HG03039 (cell line): Measurements from ENCODE around the gene NUBP2.

ENCODE experiments used
- ATAC-seq: cut with Tn5 transposase; IDR thresholded peaks from one replicate; pipeline ENCODE4 v1.9.1; 2021; ENCODE audit warnings: mild to moderate bottlenecking, moderate library complexity; ENCODE audit not compliant: unreplicated experiment

Gene NUBP2

DNA sequence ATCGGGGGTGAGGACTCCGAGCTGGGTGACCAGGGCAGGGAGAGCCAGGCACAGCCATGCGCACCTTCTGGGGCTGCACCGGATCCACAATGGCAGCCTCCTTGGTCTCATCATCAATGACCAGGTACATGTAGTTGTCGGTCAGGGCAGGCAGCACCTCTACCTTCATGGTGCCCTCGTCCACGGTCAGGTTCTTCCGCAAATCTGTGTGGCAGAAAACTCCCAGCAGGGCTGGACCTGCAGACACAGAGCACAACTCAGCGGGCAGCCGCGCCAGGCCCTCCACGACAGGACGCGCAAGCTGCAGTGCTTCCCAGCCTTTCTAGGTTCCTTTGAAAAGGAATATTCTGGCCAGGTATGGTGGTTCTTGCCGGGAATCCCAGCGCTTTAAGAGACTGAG, 40.0 kb downstream of the NUBP2 start:
- no peak for ATAC-seq

- ATAC-seq: no peak
Observed at GRCh38 chr16:1823821-1824220, 41.1 kb downstream of the NUBP2 start.

GRCh38 chr16:1825381-1825863, 42.7 kb downstream of the NUBP2 start:
- no peak for ATAC-seq

- ATAC-seq: peak; percentile 41
Observed at GRCh38 chr16:1825864-1826690, 43.3 kb downstream of the NUBP2 start.

- ATAC-seq: peak; percentile 78
Observed at GRCh38 chr16:1826691-1827573, 44.2 kb downstream of the NUBP2 start, which contains the start of the genes FAHD1 and HAGH. Gene FAHD1, plus strand, starts transcription at chr16:1827206. Its CDS starts 33 bp downstream, at chr16:1827239. Gene HAGH, minus strand, starts transcription at chr16:1826825. Its CDS starts 38 bp downstream, at chr16:1826787.

GRCh38 chr16:1828645-1829410, 46.1 kb downstream of the NUBP2 start:
- no peak for ATAC-seq

DNA sequence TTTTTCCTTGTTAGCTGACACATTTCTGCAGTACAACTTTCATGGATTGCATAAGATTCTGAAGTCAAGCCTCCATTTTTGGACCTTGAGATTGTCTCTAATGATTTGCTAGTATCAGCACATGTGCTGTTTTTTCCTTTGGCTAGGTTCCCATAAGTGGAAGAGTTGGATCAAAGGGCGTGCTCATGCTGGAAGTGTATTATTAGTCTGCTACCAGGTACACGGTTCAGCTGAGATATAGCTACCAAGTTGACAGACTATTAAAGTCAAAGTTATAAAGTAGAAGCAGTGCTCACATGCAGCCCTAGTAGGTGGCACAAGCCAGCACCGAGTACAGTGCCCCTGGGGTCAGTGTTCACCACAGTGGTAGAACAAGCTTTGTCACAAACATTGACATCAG, 47.5 kb downstream of the NUBP2 start:
- no peak for ATAC-seq

GRCh38 chr16:1831186-1832075, 48.7 kb downstream of the NUBP2 start:
- ATAC-seq: no peak

GRCh38 chr16:1832838-1833454, 50.2 kb downstream of the NUBP2 start:
- ATAC-seq: no peak

DNA sequence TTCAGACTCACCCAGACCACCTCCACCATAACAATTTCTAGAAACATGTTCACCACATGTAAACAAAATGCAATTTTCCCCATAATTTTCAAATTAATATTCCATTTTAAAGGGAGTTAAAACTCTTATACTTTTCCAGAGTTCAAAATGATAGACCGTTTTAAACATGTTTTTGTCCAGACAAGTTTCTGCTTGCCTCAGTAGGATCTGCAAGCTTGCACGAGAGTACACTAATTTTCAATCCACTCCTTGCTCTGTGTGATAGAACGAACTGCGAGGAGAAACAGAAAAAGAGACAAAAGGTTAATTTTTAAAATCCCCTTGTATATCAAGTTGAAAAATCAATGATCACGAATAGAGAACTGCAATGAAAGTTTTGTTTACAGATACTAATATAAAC, 51.3 kb downstream of the NUBP2 start:
- ATAC-seq: no peak
